ENCODE data around the gene RABGEF1.
"Not testable (repeated sequence)": the region's sequence is repeated elsewhere in the genome, so short reads cannot be mapped to it uniquely, and the experiment has no call there.

The RABGEF1 gene

GRCh38 chr7:66817956-66818355 is 77.4 kb downstream of the RABGEF1 start:
- H3K27ac ChIP-seq (ENCODE audit: low read depth in 2 of 2, low read length in 2 of 2); H3K4me1 ChIP-seq (ENCODE audit: control insufficient read depth in 2 of 2, insufficient read depth in 2 of 2, low read length in 2 of 2); H3K27me3 ChIP-seq (ENCODE audit: control insufficient read depth in 2 of 2, insufficient read depth in 2 of 2, low read length in 2 of 2); H3K9ac ChIP-seq (ENCODE audit: low read depth in 1 of 2, low read length in 2 of 2); H3K36me3 ChIP-seq (ENCODE audit: control insufficient read depth in 2 of 2, insufficient read depth in 2 of 2, low read length in 2 of 2); H3K4me3 ChIP-seq (ENCODE audit: low read length in 2 of 2); H3K9me3 ChIP-seq (ENCODE audit: control insufficient read depth in 2 of 2, low read length in 2 of 2): not testable (repeated sequence)

DNA sequence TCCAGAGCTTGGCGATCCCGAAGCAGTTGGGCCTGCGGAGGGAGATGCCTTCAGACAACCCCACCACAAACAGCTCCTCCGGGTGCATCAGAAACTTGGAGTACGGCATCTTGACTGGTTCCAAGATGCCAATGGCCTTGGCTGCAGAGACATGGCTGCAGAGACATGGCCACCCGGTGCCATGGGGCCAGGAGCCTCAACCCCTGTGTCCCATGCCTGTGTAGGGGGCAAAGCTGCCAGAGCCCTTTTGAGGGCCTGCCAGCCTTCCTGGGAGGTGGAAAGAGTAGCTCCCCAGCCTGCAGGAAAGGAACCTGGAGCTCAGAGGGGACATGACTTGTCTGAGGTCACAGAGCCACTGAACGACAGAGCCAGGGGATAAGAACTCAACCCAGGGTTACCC is 83.5 kb downstream of the RABGEF1 start:
- Histone ChIP-seq H3K4me1 (ENCODE audit: control insufficient read depth in 2 of 2, insufficient read depth in 2 of 2, low read length in 2 of 2) (no peaks in the 10 kb centered on the region), H3K9me3 (ENCODE audit: control insufficient read depth in 2 of 2, low read length in 2 of 2) (no peaks in the 10 kb centered on the region), H3K4me3 (ENCODE audit: low read length in 2 of 2) (no peak overlapping the region), H3K27ac (ENCODE audit: low read depth in 2 of 2, low read length in 2 of 2) (no peak overlapping the region), H3K9ac (ENCODE audit: low read depth in 1 of 2, low read length in 2 of 2) (no peak overlapping the region), H3K27me3 (ENCODE audit: control insufficient read depth in 2 of 2, insufficient read depth in 2 of 2, low read length in 2 of 2) (no peaks in the 10 kb centered on the region), H3K36me3 (ENCODE audit: control insufficient read depth in 2 of 2, insufficient read depth in 2 of 2, low read length in 2 of 2) (no peaks in the 10 kb centered on the region)

DNA sequence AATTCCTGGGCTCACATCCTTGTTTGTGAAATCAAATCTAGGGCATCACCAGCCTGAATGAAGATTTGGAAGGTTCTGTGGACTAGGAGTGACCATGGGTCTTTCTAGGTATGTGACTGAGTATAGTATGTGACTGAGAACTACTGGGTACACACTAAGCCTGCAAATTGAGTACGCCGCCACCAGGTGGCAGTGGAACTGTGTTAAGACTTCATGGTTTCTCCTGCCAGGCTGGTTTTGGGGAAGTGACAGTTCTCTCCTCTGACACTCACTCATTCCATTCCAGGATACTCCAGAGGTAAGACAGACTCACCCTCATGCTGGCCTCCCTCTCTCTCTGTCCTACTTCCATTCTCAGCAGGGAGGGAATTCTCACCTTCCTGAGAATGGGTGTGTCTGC is 85.0 kb downstream of the RABGEF1 start:
- not testable (repeated sequence) for H3K4me1 ChIP-seq (ENCODE audit: control insufficient read depth in 2 of 2, insufficient read depth in 2 of 2, low read length in 2 of 2)

DNA sequence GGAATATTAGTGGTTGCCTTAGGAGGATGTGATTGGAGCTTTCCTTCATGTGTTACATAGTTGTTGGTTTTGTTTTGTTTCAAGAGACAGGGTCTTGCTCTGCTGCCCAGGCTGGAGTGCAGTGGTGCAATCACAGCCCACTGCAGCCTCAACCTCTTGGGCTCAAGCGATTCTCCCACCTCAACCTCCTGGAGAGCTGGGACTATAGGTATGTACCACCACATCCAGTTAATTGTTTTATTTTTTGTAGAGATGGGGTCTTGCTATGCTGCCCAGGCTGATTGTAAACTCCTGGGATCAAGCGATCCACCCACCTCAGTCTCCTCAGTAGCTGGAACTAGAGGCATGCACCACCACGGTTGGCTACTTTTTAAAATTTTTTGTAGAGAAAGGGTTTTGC is 86.1 kb downstream of the RABGEF1 start:
- no peaks in the 10 kb centered on the region for H3K4me1 ChIP-seq (ENCODE audit: control insufficient read depth in 2 of 2, insufficient read depth in 2 of 2, low read length in 2 of 2)
- H3K27me3 ChIP-seq (ENCODE audit: control insufficient read depth in 2 of 2, insufficient read depth in 2 of 2, low read length in 2 of 2) = no peaks in the 10 kb centered on the region
- no peak overlapping the region for H3K27ac ChIP-seq (ENCODE audit: low read depth in 2 of 2, low read length in 2 of 2)
- H3K9ac ChIP-seq (ENCODE audit: low read depth in 1 of 2, low read length in 2 of 2) = no peak overlapping the region
- H3K9me3 ChIP-seq (ENCODE audit: control insufficient read depth in 2 of 2, low read length in 2 of 2) = no peaks in the 10 kb centered on the region
- H3K36me3 ChIP-seq (ENCODE audit: control insufficient read depth in 2 of 2, insufficient read depth in 2 of 2, low read length in 2 of 2) = no peaks in the 10 kb centered on the region
- H3K4me3 ChIP-seq (ENCODE audit: low read length in 2 of 2) = no peak overlapping the region

More for the DNA sequence above, 85.0 kb downstream of the RABGEF1 start:
- H3K4me3 ChIP-seq (ENCODE audit: low read length in 2 of 2); H3K27me3 ChIP-seq (ENCODE audit: control insufficient read depth in 2 of 2, insufficient read depth in 2 of 2, low read length in 2 of 2); H3K9me3 ChIP-seq (ENCODE audit: control insufficient read depth in 2 of 2, low read length in 2 of 2); H3K36me3 ChIP-seq (ENCODE audit: control insufficient read depth in 2 of 2, insufficient read depth in 2 of 2, low read length in 2 of 2); H3K9ac ChIP-seq (ENCODE audit: low read depth in 1 of 2, low read length in 2 of 2); H3K27ac ChIP-seq (ENCODE audit: low read depth in 2 of 2, low read length in 2 of 2): not testable (repeated sequence)

GRCh38 chr7:66830976-66831375 is 90.4 kb downstream of the RABGEF1 start:
- not testable (repeated sequence) for H3K9ac ChIP-seq (ENCODE audit: low read depth in 1 of 2, low read length in 2 of 2); H3K4me3 ChIP-seq (ENCODE audit: low read length in 2 of 2); H3K9me3 ChIP-seq (ENCODE audit: control insufficient read depth in 2 of 2, low read length in 2 of 2); H3K4me1 ChIP-seq (ENCODE audit: control insufficient read depth in 2 of 2, insufficient read depth in 2 of 2, low read length in 2 of 2); H3K27ac ChIP-seq (ENCODE audit: low read depth in 2 of 2, low read length in 2 of 2); H3K27me3 ChIP-seq (ENCODE audit: control insufficient read depth in 2 of 2, insufficient read depth in 2 of 2, low read length in 2 of 2); H3K36me3 ChIP-seq (ENCODE audit: control insufficient read depth in 2 of 2, insufficient read depth in 2 of 2, low read length in 2 of 2)

GRCh38 chr7:66832531-66833351 is 92.2 kb downstream of the RABGEF1 start:
- Histone ChIP-seq H3K4me1 (ENCODE audit: control insufficient read depth in 2 of 2, insufficient read depth in 2 of 2, low read length in 2 of 2) (no peaks in the 10 kb centered on the region), H3K27ac (ENCODE audit: low read depth in 2 of 2, low read length in 2 of 2) (no peak overlapping the region), H3K9ac (ENCODE audit: low read depth in 1 of 2, low read length in 2 of 2) (no peak overlapping the region), H3K9me3 (ENCODE audit: control insufficient read depth in 2 of 2, low read length in 2 of 2) (no peaks in the 10 kb centered on the region), H3K27me3 (ENCODE audit: control insufficient read depth in 2 of 2, insufficient read depth in 2 of 2, low read length in 2 of 2) (no peaks in the 10 kb centered on the region), H3K36me3 (ENCODE audit: control insufficient read depth in 2 of 2, insufficient read depth in 2 of 2, low read length in 2 of 2) (no peaks in the 10 kb centered on the region), H3K4me3 (ENCODE audit: low read length in 2 of 2) (no peak overlapping the region)

GRCh38 chr7:66837007-66837406 is 96.5 kb downstream of the RABGEF1 start:
- H3K9ac ChIP-seq (ENCODE audit: low read depth in 1 of 2, low read length in 2 of 2) = no peak overlapping the region
- H3K36me3 ChIP-seq (ENCODE audit: control insufficient read depth in 2 of 2, insufficient read depth in 2 of 2, low read length in 2 of 2) = no peaks in the 10 kb centered on the region
- no peaks in the 10 kb centered on the region for H3K27me3 ChIP-seq (ENCODE audit: control insufficient read depth in 2 of 2, insufficient read depth in 2 of 2, low read length in 2 of 2)
- H3K4me3 ChIP-seq (ENCODE audit: low read length in 2 of 2) = no peak overlapping the region
- H3K27ac ChIP-seq (ENCODE audit: low read depth in 2 of 2, low read length in 2 of 2) = no peak overlapping the region
- no peaks in the 10 kb centered on the region for H3K4me1 ChIP-seq (ENCODE audit: control insufficient read depth in 2 of 2, insufficient read depth in 2 of 2, low read length in 2 of 2)
- no peaks in the 10 kb centered on the region for H3K9me3 ChIP-seq (ENCODE audit: control insufficient read depth in 2 of 2, low read length in 2 of 2)

- Histone ChIP-seq H3K9ac (ENCODE audit: low read depth in 1 of 2, low read length in 2 of 2) (no peak overlapping the region), H3K4me1 (ENCODE audit: control insufficient read depth in 2 of 2, insufficient read depth in 2 of 2, low read length in 2 of 2) (no peaks in the 10 kb centered on the region), H3K27ac (ENCODE audit: low read depth in 2 of 2, low read length in 2 of 2) (no peak overlapping the region), H3K27me3 (ENCODE audit: control insufficient read depth in 2 of 2, insufficient read depth in 2 of 2, low read length in 2 of 2) (no peaks in the 10 kb centered on the region), H3K4me3 (ENCODE audit: low read length in 2 of 2) (no peak overlapping the region), H3K9me3 (ENCODE audit: control insufficient read depth in 2 of 2, low read length in 2 of 2) (no peaks in the 10 kb centered on the region), H3K36me3 (ENCODE audit: control insufficient read depth in 2 of 2, insufficient read depth in 2 of 2, low read length in 2 of 2) (no peaks in the 10 kb centered on the region)
Observed at GRCh38 chr7:66837661-66838060, 97.1 kb downstream of the RABGEF1 start.

- Histone ChIP-seq H3K4me3 (ENCODE audit: low read length in 2 of 2) (no peak overlapping the region), H3K27ac (ENCODE audit: low read depth in 2 of 2, low read length in 2 of 2) (no peak overlapping the region), H3K4me1 (ENCODE audit: control insufficient read depth in 2 of 2, insufficient read depth in 2 of 2, low read length in 2 of 2) (peaks cover 0 to 3% of the 10 kb centered on the region in 2 donors), H3K27me3 (ENCODE audit: control insufficient read depth in 2 of 2, insufficient read depth in 2 of 2, low read length in 2 of 2) (no peaks in the 10 kb centered on the region), H3K9ac (ENCODE audit: low read depth in 1 of 2, low read length in 2 of 2) (no peak overlapping the region), H3K36me3 (ENCODE audit: control insufficient read depth in 2 of 2, insufficient read depth in 2 of 2, low read length in 2 of 2) (no peaks in the 10 kb centered on the region), H3K9me3 (ENCODE audit: control insufficient read depth in 2 of 2, low read length in 2 of 2) (no peaks in the 10 kb centered on the region)
Observed at GRCh38 chr7:66839814-66840213, 99.3 kb downstream of the RABGEF1 start.

- H3K9me3 ChIP-seq (ENCODE audit: control insufficient read depth in 2 of 2, low read length in 2 of 2) = no peaks in the 10 kb centered on the region
- no peak overlapping the region for H3K9ac ChIP-seq (ENCODE audit: low read depth in 1 of 2, low read length in 2 of 2)
- H3K27me3 ChIP-seq (ENCODE audit: control insufficient read depth in 2 of 2, insufficient read depth in 2 of 2, low read length in 2 of 2) = no peaks in the 10 kb centered on the region
Observed at GRCh38 chr7:66840316-66840715, 99.8 kb downstream of the RABGEF1 start.

More at GRCh38 chr7:66840316-66840715, 99.8 kb downstream of the RABGEF1 start:
- H3K36me3 ChIP-seq (ENCODE audit: control insufficient read depth in 2 of 2, insufficient read depth in 2 of 2, low read length in 2 of 2) = no peaks in the 10 kb centered on the region
- H3K4me1 ChIP-seq (ENCODE audit: control insufficient read depth in 2 of 2, insufficient read depth in 2 of 2, low read length in 2 of 2) = peaks cover 0 to 4% of the 10 kb centered on the region in 2 donors
- no peak overlapping the region for H3K4me3 ChIP-seq (ENCODE audit: low read length in 2 of 2)
- H3K27ac ChIP-seq (ENCODE audit: low read depth in 2 of 2, low read length in 2 of 2) = no peak overlapping the region
